Smooth muscle cell (in vitro differentiated cells): ENCODE results near the gene KLHDC4. TPM values are rescaled to one million over a fixed set of nuclear protein-coding genes. Genes with fewer than 3 reads are reported as not detected.

Experiments used
- DNase-seq: peaks from one replicate; lab custom pipeline; 2025; ENCODE audit not compliant: unreplicated experiment; lab: John Stamatoyannopoulos, UW
- H2AFZ ChIP-seq: fragments of 200-600 bp; sonication (generic); 2 replicates; pipeline ENCODE4 v1.6.0; 2016; ENCODE audit warnings: antibody characterized with exemption, low read depth, mild to moderate bottlenecking
- H3F3A ChIP-seq: fragments of 200-600 bp; sonication (generic); 2 replicates; pipeline ENCODE4 v1.6.0; 2017; ENCODE audit warnings: antibody characterized with exemption, low read depth
- H3K27ac ChIP-seq: fragments of 200-600 bp; sonication (generic); 2 replicates; pipeline ENCODE4 v1.5.1; 2016; ENCODE audit warnings: low read depth, mild to moderate bottlenecking
- H3K27me3 ChIP-seq: fragments of 200-600 bp; sonication (generic); 2 replicates; pipeline ENCODE4 v1.6.1; 2016; ENCODE audit warnings: low read depth, mild to moderate bottlenecking
- H3K36me3 ChIP-seq: fragments of 200-600 bp; sonication (generic); 2 replicates; pipeline ENCODE4 v1.5.1; 2016; ENCODE audit warnings: low read depth
- H3K4me1 ChIP-seq: fragments of 200-600 bp; sonication (generic); 2 replicates; pipeline ENCODE4 v1.5.1; 2016; ENCODE audit warnings: low read depth
- H3K4me2 ChIP-seq: fragments of 200-600 bp; sonication (generic); 2 replicates; pipeline ENCODE4 v1.6.0; 2016; ENCODE audit warnings: mild to moderate bottlenecking
- H3K4me3 ChIP-seq: fragments of 200-600 bp; sonication (generic); 2 replicates; pipeline ENCODE4 v1.5.1; 2016; ENCODE audit warnings: mild to moderate bottlenecking
- H3K79me2 ChIP-seq: fragments of 200-600 bp; sonication (generic); 2 replicates; pipeline ENCODE4 v1.6.0; 2016; ENCODE audit warnings: low read depth, mild to moderate bottlenecking
- H3K9ac ChIP-seq: fragments of 200-600 bp; sonication (generic); 2 replicates; pipeline ENCODE4 v1.6.0; 2016; ENCODE audit warnings: low read depth
- H3K9me3 ChIP-seq: fragments of 200-600 bp; sonication (generic); replicated peaks from 2 replicates; pipeline ENCODE4 v1.5.1; 2016; ENCODE audit warnings: low read depth
- H4K20me1 ChIP-seq: fragments of 200-600 bp; sonication (generic); 2 replicates; pipeline ENCODE4 v1.6.0; 2016; ENCODE audit warnings: low read depth
- CTCF ChIP-seq: fragments of 200-600 bp; sonication (generic); IDR thresholded peaks from 2 replicates; pipeline ENCODE4 v1.5.1; 2017; ENCODE audit warnings: borderline replicate concordance, mild to moderate bottlenecking, antibody characterized with exemption; ENCODE audit not compliant: insufficient read depth, poor library complexity, severe bottlenecking
- WGBS: methylation state at CpG from one replicate; pipeline ENCODE4 v1.1.7; 2016; ENCODE audit warnings: low lambda C conversion rate; 5-methylcytosine and 5-hydroxymethylcytosine counted together
- polyA plus RNA-seq: library from polyadenylated mRNA; unstranded; fragments of >200 nt; fragmentation: Nextera tagmentation; extraction: Ambion mirVana; gene quantifications from 2 replicates; pipeline ENCODE4 v1.2.1, GENCODE V29; 2016
- total RNA-seq: library from RNA; depleted of rRNA; stranded (reverse); fragments of >200 nt; gene quantifications from 2 replicates; pipeline ENCODE4 v1.2.3, GENCODE V29; 2014

KLHDC4 gene
- total and polyA plus RNA-seq, 2 experiments from 2014 or later: 6.0 to 6.7 TPM

- no peaks in the 10 kb centered on the region for H3K36me3 ChIP-seq
Observed at GRCh38 chr16:87706278-87707000, 59.3 kb downstream of the KLHDC4 start.

GRCh38 chr16:87705771-87706277 lies 60.0 kb downstream of the KLHDC4 start:
- Histone ChIP-seq H3K4me1 (peaks cover 3% of the 10 kb centered on the region), H3K9ac (no peak overlapping the region), H3K36me3 (no peaks in the 10 kb centered on the region), H4K20me1 (peaks cover 4% of the 10 kb centered on the region), H3K4me3 (no peak overlapping the region), H3K27me3 (no peaks in the 10 kb centered on the region), H3F3A (no peaks in the 10 kb centered on the region), H3K4me2 (no peak overlapping the region), H2AFZ (no peak overlapping the region), H3K27ac (no peak overlapping the region), H3K79me2 (no peaks in the 10 kb centered on the region), H3K9me3 (no peaks in the 10 kb centered on the region)
- 91% methylated on average over 25 of the region's 31 CpGs for WGBS
- no peak for DNase-seq
- no peak for TF ChIP-seq CTCF

More at GRCh38 chr16:87706278-87707000, 59.3 kb downstream of the KLHDC4 start:
- DNase-seq: no peak
- H3F3A ChIP-seq: no peaks in the 10 kb centered on the region
- no peak for TF ChIP-seq CTCF
- no peak overlapping the region for H3K4me3 ChIP-seq
- no peaks in the 10 kb centered on the region for H3K79me2 ChIP-seq
- WGBS: 94% methylated on average over 20 of the region's 28 CpGs
- H3K4me2 ChIP-seq: no peak overlapping the region
- no peaks in the 10 kb centered on the region for H3K9me3 ChIP-seq
- H2AFZ ChIP-seq: no peak overlapping the region
- H3K27me3 ChIP-seq: no peaks in the 10 kb centered on the region
- no peak overlapping the region for H3K9ac ChIP-seq
- no peak overlapping the region for H3K27ac ChIP-seq
- peaks cover 3% of the 10 kb centered on the region for H3K4me1 ChIP-seq
- peaks cover 4% of the 10 kb centered on the region for H4K20me1 ChIP-seq

- 97% methylated on average over 22 of the region's 34 CpGs for WGBS
- no peaks in the 10 kb centered on the region for H3K27me3 ChIP-seq
- no peaks in the 10 kb centered on the region for H3K36me3 ChIP-seq
- H3K9me3 ChIP-seq: no peaks in the 10 kb centered on the region
- H3K4me3 ChIP-seq: no peak overlapping the region
- H2AFZ ChIP-seq: no peak overlapping the region
- no peak for TF ChIP-seq CTCF
- H3F3A ChIP-seq: no peaks in the 10 kb centered on the region
- no peaks in the 10 kb centered on the region for H3K79me2 ChIP-seq
- no peak overlapping the region for H3K4me2 ChIP-seq
- DNase-seq: no peak
- H3K27ac ChIP-seq: no peak overlapping the region
- peaks cover 4% of the 10 kb centered on the region for H4K20me1 ChIP-seq
- no peak overlapping the region for H3K9ac ChIP-seq
- H3K4me1 ChIP-seq: peaks cover 3% of the 10 kb centered on the region
Observed at GRCh38 chr16:87704754-87705353, 60.9 kb downstream of the KLHDC4 start.
